ENCODE measurements around the gene ESF1. TPM values are rescaled to one million over a fixed set of nuclear protein-coding genes. Genes with fewer than 3 reads are reported as not detected.
A peak's percentile ranks its signal among the peaks of the same experiment; 100 is the strongest.

Gene ESF1
- total and polyA plus RNA-seq, 11 donors, result 8.9 to 19.0 (median 14.0) TPM

- ATAC-seq, result no peak
- WGBS, 4 donors, result 69 to 80% (median 74%) methylated on average over 4 of the region's 4 CpGs
- intact Hi-C loops (cut with DNase I), result loop anchor here in 5 of 10 donors (10.0 kb wide), 5 partner anchors 142 to 662 kb away; partner anchors contain the start of gene TASP1 (in 1 of the 5)
Observed at GRCh38 chr20:13777171-13777601, 7.5 kb downstream of the ESF1 start.

GRCh38 chr20:13775867-13776266, 8.9 kb downstream of the ESF1 start:
- intact Hi-C loops (cut with DNase I), result loop anchor here in 5 of 10 donors (10.0 kb wide), 5 partner anchors 141 to 661 kb away; partner anchors contain the start of gene TASP1 (in 1 of the 5)
- H3K4me3 ChIP-seq, result no peak overlapping the region
- H3K9me3 ChIP-seq, result no peaks in the 10 kb centered on the region
- no peaks in the 10 kb centered on the region for H3K27me3 ChIP-seq
- 80 to 84% (median 82%) methylated on average over 4 of the region's 4 CpGs for WGBS, 4 donors
- peaks cover 0 to 9% (median 0%) of the 10 kb centered on the region in 12 donors for H3K4me1 ChIP-seq
- no peak for DNase-seq
- no peak for TF ChIP-seq POLR2A (IDR thresholded peaks at IDR 0.05)
- TF ChIP-seq CTCF (IDR thresholded peaks at IDR 0.05), result no peak
- H3K27ac ChIP-seq, result no peak overlapping the region
- ATAC-seq, result no peak
- H3K36me3 ChIP-seq, result peaks cover 0 to 99% (median 68%) of the 10 kb centered on the region in 9 donors

More at GRCh38 chr20:13777171-13777601, 7.5 kb downstream of the ESF1 start:
- no peak for TF ChIP-seq POLR2A (IDR thresholded peaks at IDR 0.05)
- TF ChIP-seq CTCF (IDR thresholded peaks at IDR 0.05), result no peak
- H3K27me3 ChIP-seq, result no peaks in the 10 kb centered on the region
- H3K27ac ChIP-seq, result no peak overlapping the region
- peaks cover 0 to 99% (median 71%) of the 10 kb centered on the region in 9 donors for H3K36me3 ChIP-seq
- no peak overlapping the region for H3K4me3 ChIP-seq
- H3K9me3 ChIP-seq, result no peaks in the 10 kb centered on the region
- peaks cover 0 to 9% (median 0%) of the 10 kb centered on the region in 12 donors for H3K4me1 ChIP-seq
- no peak for DNase-seq

GRCh38 chr20:13772529-13772928, 12.2 kb downstream of the ESF1 start:
- H3K4me3 ChIP-seq, result no peak overlapping the region
- H3K4me1 ChIP-seq, result no peaks in the 10 kb centered on the region
- intact Hi-C loops (cut with DNase I), result loop anchor here in 8 of 10 donors (2.0 to 10.0 kb wide), 9 partner anchors 138 to 658 kb away; partner anchors contain the start of gene TASP1 (in 1 of the 8)
- peaks cover 0 to 99% (median 92%) of the 10 kb centered on the region in 9 donors for H3K36me3 ChIP-seq
- no peaks in the 10 kb centered on the region for H3K27me3 ChIP-seq
- ATAC-seq (no peak), DNase-seq (no peak)
- no peaks in the 10 kb centered on the region for H3K9me3 ChIP-seq
- WGBS, 4 donors, result 67 to 79% (median 71%) methylated on average over 4 of the region's 4 CpGs
- no peak overlapping the region for H3K27ac ChIP-seq
- TF ChIP-seq POLR2A (IDR thresholded peaks at IDR 0.05), result no peak
- no peak for TF ChIP-seq CTCF (IDR thresholded peaks at IDR 0.05)

- no peak for DNase-seq
- H3K9me3 ChIP-seq, result no peaks in the 10 kb centered on the region
- WGBS, 4 donors, result 56 to 65% (median 62%) methylated on average over 4 of the region's 4 CpGs
- H3K4me1 ChIP-seq, result no peaks in the 10 kb centered on the region
- intact Hi-C loops (cut with DNase I), result loop anchor here in 8 of 10 donors (2.0 to 10.0 kb wide), 9 partner anchors 137 to 657 kb away; partner anchors contain the start of gene TASP1 (in 1 of the 8)
- H3K27ac ChIP-seq, result no peak overlapping the region
- H3K27me3 ChIP-seq, result no peaks in the 10 kb centered on the region
- no peak for TF ChIP-seq POLR2A (IDR thresholded peaks at IDR 0.05)
- TF ChIP-seq CTCF (IDR thresholded peaks at IDR 0.05), result peak; percentile 36 to 71 (median 56)
- ATAC-seq, result no peak
- H3K36me3 ChIP-seq, result peaks cover 0 to 99% (median 93%) of the 10 kb centered on the region in 9 donors
- no peak overlapping the region for H3K4me3 ChIP-seq
Observed at GRCh38 chr20:13771853-13772453, 12.8 kb downstream of the ESF1 start.
